Lower leg skin (tissue), 3 donors: ENCODE data around the gene CCNK.

Source experiments
- POLR2A ChIP-seq, 2 donors: fragments of 450-650 bp; IDR thresholded peaks; one replicate each; pipeline ENCODE4 v1.6.1; 2016 to 2017; ENCODE audit warnings: antibody characterized with exemption in 2 of 2, mild to moderate bottlenecking in 1 of 2, moderate library complexity in 1 of 2
- TF ChIP-seq, protein P1 (sequence below), 3 donors: fragments of 450-650 bp; IDR thresholded peaks; one replicate each; pipeline ENCODE4 v1.5.1; 2016; ENCODE audit warnings: antibody characterized with exemption in 3 of 3, mild to moderate bottlenecking in 3 of 3, moderate library complexity in 2 of 3

DNA sequence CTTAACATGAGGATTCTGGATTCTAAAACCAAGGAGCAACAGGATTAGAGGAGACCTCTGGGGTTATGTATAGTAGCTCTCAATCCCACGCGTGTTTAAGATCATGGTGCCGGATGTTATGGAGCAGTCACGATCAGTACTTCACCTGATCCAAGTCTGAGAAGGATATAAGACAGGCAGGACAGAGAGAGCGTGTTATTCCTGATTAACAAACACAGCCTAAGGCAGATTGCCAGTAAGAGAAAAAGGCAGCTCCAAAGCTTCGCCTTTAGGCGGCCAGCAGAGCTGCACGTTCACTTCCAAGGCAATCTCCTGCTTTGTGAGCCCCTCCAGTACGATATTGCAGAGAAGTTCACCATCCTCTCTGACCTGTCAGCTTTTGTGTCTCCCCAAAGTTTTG is 6.0 kb upstream of the CCNK start:
- TF ChIP-seq, protein P1, sequence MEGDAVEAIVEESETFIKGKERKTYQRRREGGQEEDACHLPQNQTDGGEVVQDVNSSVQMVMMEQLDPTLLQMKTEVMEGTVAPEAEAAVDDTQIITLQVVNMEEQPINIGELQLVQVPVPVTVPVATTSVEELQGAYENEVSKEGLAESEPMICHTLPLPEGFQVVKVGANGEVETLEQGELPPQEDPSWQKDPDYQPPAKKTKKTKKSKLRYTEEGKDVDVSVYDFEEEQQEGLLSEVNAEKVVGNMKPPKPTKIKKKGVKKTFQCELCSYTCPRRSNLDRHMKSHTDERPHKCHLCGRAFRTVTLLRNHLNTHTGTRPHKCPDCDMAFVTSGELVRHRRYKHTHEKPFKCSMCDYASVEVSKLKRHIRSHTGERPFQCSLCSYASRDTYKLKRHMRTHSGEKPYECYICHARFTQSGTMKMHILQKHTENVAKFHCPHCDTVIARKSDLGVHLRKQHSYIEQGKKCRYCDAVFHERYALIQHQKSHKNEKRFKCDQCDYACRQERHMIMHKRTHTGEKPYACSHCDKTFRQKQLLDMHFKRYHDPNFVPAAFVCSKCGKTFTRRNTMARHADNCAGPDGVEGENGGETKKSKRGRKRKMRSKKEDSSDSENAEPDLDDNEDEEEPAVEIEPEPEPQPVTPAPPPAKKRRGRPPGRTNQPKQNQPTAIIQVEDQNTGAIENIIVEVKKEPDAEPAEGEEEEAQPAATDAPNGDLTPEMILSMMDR (IDR thresholded peaks at IDR 0.05): no peak
- no peak for TF ChIP-seq POLR2A (IDR thresholded peaks at IDR 0.05)
